Right hindlimb (tissue), 1 donor: ENCODE data around the gene DPP6.
"Not testable (repeated sequence)": the region's sequence is repeated elsewhere in the genome, so short reads cannot be mapped to it uniquely, and the experiment has no call there.

Experiments used
- DNase-seq: peaks from one replicate; pipeline ENCODE4 v3.0.0-alpha.2; 2018

Gene DPP6

DNA sequence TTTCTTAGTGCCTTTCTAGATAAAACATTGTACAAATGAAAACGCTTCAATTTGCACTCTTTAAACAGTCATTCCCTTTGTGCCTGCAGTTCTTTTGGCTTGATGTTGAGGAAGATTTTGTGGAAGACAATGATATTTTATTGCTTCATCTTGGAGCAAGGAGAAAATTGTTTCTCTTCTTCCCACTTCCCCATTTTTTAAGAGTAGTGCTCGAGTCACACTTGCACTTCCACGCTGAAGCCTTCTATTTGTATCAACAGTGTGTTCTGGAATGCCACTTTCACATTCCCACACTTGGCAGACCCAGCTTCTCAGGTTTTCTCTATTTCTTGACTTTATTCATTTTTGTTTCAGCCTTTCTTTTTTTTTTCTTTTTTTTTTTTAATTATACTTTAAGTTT lies 581.4 kb downstream of the DPP6 start:
- no peak for DNase-seq

DNA sequence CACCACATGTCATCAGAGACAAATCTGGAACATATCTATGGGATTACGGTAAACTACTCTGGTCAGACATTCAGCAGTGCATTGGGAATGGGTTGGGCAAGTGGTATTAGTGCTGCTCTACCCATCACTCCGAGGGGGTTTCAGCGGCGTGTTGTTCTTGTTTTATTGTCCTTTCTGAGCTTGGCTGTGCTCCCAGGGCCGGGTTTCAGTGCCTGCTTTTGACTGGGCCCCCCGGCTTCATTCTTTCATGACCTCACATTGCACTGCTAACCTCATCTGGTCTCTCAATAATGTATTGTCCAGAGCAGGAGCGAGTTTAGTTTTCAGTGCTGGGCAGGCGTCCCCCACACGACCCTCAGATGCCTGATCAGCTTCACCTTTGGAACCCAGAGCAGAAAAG lies 586.1 kb downstream of the DPP6 start:
- no peak for DNase-seq

DNA sequence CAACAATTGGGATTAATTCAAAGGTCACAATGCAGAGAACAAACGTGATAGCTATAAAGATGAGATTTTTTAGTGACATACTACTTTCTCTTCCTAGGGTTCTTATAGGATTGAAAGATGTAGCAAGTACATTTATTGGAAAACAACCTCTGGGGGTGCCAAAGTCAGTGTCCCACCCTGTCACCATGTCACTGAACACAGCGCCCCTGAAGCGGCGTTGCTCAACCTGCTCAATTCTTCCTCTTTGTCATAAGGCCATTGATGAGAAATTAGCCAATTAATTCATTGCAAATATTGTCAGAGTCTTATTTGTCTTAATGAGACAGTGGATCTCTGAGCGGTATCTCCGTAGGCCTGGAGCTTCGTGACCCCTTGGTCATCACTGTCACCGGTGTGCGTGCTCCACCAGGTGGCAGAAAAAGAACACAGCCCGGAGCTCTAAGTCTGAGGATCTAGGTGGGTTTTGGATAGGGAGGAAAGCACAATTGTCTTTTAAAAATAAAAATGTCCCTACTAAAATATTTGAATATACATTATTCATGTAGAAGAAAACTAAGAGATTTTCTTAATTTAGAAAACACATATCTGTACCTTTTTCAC lies 588.2 kb downstream of the DPP6 start:
- no peak for DNase-seq

DNA sequence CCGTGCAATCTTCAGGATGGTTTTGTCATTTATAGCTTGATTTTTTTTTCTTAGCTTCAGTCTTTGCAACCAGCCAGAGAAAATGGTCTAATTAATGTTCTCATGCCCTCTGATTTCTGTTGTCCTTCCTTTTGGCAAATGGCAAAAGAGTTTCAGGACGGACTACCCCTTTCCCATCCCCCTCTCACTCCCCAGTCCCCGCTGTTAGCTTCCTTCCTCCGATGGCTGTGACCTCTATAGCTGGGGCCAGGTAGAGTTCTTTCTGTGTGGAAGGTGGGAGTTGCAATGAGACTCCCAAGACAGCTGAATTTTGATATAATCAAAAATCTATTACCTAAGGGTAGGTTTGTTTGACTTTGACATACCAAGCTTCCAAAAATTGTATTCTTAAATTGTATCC lies 588.7 kb downstream of the DPP6 start:
- DNase-seq = no peak

DNA sequence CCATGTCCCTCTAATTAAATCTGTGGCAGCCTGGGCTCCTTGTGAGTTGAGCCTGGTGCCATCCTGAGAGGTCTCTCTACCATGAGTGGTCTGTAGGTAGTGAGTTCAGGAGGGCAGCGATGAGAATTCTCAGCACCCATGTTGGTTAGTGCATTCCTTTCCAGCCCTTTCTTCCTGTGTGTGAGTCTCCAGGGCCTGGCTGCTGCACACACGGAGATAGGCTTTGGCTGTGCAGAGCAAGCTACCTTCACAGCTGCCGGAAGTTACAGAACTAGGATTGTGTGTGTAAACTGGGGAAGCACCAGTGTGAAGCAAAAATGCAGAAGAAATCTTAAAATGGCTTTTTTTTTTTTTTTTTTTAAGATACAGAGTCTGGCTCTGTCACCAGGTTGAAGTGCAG lies 592.2 kb downstream of the DPP6 start:
- no peak for DNase-seq

DNA sequence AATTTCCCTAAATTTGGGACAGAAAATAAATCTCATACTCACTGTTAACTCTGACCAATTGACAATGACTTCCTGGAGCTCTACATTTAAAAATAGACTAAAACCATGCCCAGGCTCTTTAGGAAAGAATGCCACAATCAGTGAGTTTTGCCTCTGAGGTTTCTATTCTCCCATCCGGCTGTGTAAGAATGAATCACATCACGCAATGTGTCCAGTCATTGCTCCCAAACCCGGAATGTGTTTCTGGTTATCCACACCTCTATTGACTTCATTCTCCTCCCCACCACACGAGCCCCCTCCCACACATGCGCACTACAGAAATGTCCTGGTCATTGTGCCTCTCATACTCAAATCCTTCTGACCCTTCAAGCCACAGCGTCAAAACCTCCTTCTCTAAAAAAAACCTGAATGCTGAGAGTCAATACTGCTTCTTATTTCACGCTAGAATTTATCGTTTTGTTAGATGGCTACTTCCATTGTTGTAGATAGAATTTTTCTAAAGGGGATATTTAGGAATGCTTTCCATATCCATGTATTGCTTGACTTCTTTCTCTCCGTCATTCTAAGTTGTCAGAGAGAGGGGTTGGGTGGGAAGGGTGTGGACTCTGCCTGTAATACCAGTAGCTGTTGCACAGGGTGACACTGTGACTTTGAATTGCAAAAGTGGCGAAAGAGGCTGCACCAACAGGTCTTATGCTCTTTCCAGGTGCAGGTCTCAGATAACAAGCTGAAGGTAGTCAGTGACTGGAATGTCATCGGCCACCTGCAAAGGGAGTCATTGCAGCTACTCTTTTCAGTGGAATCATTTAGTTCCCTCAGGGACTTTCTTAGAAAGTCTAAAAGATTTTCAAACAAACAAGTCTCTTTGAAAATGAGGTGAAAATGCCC lies 594.2 kb downstream of the DPP6 start:
- DNase-seq = no peak

DNA sequence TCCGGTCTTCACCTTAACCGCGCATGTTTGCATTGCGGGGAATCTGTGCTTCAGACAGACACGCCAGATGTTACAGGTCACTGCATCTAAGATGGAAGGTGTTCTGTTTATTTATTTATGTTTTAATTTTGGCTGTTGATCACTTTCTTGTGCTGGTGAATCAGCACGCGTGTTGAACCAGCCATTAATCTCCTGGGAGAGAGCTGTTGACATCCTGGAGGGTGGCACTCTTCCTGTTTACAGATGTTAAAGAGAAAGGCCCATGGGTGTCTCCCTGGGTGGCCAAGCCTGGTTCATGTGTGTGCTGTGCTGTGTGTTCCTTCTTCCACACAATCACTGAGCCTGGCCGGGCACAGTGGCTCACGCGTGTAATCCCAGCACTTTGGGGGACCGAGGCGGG lies 595.4 kb downstream of the DPP6 start:
- no peak for DNase-seq

DNA sequence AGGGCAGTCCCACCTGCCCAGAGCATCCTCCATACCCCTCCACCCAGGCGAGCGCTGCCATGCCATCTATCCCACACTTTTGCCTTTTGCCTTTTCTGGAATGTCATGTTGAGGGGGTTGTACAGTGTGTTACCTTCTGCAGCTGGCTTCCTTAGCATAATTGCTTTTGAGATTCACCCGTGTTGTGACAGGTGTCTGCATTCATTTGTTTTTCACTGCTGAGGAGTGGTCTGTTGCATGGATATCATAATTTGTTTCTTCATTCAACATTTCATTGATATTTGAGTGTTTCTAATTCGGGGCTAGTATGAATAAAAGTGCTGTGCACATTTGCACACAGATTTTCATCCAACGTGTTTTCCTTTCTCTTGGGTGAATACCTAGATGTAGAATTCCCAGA lies 596.8 kb downstream of the DPP6 start:
- DNase-seq = no peak

DNA sequence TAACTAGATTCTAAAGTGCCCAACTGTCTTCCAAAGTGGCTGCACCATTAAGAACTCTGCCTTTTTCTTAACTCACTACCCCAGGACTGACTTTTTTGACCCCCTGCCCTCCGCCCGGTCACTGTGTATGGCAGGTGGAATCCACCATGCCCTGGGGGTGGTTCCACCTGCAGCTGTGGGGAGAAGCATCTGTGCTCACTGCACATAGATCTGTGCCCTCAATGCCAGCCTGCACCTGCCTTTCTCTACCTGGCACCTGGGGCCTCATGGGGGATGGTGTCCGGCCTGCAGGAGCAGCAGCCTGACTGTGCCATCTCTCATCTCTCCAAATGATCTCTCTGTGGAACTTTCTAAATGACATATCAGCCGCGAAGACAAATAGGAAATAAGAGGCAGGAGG lies 597.2 kb downstream of the DPP6 start:
- DNase-seq = no peak

DNA sequence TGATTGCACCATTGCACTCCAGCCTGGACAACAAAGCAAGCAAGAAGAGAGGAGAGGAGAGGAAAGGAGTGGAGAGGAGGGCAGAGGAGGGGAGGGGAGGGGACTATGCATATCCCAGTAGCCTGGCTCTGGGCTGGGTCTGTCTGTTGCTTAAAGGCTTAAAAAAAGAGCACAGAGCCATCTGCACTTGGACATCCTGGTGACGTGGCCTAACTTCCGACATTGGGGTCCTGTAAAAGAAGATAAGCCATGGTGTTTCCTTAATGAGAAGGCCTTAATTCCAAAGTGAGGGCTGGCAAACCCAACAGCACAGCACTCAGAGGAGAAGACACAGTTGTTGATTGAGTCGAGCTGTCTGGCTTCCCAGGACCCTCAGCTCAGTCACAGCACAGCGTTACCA lies 598.1 kb downstream of the DPP6 start:
- no peak for DNase-seq

DNA sequence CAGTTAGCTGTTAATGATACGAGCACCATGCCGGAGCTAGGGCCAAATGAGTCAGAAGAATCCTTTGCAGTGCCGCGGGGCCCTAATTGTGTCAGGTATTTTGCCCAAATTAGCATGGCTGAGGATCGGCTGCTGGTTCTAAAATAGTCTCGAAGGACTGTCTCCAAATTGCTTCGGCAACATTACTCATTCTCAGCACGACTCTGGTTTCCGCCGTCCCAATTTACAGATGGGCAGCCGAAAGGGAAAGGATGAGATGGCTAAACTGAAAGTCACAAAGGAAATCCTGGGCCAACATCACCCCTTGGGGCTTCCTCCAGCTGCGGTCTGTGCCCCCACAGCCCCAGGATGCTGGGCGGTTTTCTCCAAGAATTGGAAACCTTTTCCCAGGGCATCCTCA lies 599.3 kb downstream of the DPP6 start:
- no peak for DNase-seq

DNA sequence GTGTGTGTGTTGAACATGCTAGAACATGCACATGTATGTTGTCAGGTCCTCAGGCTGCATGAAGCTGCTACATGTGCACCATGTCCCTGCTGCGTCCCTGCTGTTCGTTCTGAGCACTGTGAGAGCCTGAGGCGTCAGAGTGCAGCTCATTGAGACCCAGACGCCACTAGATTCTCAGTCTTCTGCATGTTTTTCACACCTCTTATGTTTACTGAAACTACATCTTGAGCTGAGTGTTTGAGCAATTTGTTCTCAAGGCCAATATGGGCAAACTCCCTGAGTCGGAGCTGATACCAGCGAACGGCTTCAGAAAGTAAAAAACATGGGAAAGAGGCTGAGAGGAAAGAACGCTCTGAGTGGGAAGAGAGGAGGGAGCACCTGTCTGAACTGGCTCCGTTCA lies 600.4 kb downstream of the DPP6 start:
- no peak for DNase-seq

DNA sequence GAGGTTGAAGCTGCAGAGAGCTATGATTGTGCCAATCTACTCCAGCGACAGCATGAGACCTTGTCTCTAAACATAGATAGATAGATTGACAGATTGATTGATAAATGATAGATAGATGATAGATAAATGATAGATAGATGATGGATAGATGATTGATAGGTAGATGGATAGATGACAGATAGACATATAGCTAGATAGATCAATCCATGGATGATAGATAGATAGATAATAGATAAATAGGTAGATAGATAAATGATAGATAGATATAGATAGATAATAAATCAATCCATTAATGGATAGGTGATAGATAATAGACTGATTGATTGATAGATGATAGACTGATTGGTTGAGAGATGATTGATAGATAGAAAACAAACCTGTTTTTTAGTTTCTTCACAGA lies 601.1 kb downstream of the DPP6 start:
- DNase-seq = no peak

DNA sequence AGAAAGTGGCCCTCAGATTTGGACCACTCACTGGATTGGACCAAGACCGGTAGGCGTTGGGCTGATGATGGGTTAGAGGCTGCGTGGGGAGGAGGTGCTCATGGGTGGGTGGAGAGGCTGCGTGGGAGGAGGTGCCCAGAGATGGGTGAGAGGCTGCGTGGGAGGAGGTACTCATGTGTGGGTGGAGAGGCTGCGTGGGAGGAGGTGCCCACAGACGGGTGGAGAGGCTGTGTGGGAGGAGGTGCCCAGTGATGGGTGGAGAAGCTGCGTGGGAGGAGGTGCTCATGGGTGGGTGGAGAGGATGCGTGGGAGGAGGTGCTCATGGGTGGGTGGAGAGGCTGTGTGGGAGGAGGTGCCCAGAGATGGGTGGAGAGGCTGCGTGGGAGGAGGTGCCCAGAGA lies 604.4 kb downstream of the DPP6 start:
- no peak for DNase-seq

DNA sequence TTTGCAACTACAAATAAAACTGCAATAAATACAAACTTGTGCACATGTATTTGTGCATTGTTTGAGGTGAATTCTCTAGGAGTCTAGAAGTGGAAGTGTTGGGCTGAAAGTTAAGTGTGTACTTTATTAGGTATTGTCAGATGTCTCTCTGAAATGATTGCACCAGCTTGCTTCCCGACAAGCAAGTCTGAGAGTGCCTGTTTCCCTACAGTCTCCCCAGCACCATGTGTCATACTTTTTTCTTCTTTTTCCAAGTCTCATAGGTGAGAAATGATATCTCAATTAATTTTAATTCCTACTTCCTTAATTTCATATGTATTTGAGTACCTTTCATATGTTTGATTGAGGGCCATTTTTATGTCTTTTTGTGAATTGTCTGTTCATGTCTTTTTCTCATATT lies 614.6 kb downstream of the DPP6 start:
- DNase-seq = no peak

DNA sequence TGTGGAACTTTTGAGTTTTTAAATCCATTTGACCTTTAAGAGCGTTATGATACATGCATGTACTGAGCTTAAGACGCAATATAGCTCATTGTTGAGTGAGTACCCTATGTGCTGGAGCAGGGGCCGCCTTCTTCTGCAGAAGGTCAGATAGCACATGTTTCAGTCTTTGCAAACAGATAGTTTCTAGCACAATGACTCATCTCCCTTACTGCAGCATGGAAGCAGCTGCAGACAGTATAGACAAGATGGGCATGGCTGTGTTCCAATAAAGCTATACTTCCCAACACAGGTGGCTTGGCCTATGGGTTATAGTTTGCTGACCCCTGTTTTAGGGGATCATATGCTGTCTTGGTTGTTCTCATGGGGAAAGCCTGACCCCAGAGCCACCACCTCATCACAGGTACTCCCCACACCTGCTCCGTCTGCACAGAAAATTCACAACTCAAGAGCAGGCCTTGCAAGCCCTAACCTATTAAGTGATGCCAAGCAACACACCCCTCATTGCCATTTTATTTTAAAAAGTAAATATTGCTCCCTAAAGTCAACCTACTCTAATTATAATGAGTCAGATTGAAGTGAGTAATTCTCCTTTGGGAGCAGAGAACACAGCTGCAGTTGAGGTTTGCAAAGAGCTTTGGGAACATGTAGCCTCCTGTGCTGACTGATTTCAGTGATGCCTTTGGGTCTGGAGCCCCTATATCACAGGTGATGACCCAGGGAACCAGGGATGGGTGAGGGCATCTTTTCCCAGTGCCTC lies 620.6 kb downstream of the DPP6 start:
- DNase-seq = no peak

DNA sequence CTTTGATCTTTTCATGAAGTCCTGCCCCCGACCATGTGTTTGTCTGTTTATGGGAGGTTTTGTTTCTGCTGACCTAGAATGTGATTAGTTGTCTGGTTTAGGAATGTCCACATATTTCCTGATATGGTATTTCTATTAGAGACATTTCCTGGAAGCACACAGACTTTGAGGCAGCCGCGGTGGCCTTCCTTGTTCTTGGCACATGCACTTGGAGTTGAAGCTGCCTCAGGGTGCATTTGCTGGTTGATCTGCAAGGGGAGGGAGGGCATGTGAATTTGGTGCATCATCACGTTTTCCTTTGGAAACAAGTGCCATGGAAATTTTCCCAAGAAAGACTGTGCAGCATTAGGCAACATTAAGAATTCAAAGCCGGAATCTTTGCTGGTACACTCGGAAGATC lies 622.0 kb downstream of the DPP6 start:
- no peak for DNase-seq

DNA sequence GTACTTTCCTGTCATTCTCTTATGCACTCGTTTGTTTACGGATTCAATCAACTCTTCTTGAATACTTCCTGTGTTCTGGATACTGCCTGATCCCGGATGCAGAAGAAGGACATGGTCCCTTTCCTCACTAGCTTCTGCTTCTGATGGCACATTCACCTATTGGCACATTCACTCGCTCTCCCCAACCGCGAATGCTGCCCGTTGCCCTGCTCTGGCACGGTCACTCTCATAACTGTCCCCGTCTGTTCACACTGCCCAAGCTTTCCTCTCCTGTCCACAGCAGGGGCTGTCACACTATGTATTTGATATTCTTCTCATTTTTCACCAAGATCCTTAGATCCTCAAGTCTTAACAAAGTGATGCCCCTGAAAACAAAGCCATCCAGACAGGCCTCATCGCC lies 623.4 kb downstream of the DPP6 start:
- no peak for DNase-seq

DNA sequence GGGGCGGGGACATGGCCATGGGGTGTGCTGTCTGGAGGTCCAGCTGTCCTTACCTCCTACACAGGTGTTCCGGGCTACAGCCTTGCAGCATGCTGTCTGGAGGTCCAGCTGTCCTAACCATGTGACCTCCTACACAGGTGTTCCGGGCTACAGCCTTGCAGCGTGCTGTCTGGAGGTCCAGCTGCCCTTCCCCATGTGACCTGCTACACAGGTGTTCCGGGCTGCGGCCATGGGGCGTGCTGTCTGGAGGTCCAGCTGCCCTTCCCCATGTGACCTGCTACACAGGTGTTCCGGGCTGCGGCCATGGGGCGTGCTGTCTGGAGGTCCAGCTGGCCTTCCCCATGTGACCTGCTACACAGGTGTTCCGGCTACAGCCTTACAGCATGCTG lies 623.8 kb downstream of the DPP6 start:
- DNase-seq = not testable (repeated sequence)

DNA sequence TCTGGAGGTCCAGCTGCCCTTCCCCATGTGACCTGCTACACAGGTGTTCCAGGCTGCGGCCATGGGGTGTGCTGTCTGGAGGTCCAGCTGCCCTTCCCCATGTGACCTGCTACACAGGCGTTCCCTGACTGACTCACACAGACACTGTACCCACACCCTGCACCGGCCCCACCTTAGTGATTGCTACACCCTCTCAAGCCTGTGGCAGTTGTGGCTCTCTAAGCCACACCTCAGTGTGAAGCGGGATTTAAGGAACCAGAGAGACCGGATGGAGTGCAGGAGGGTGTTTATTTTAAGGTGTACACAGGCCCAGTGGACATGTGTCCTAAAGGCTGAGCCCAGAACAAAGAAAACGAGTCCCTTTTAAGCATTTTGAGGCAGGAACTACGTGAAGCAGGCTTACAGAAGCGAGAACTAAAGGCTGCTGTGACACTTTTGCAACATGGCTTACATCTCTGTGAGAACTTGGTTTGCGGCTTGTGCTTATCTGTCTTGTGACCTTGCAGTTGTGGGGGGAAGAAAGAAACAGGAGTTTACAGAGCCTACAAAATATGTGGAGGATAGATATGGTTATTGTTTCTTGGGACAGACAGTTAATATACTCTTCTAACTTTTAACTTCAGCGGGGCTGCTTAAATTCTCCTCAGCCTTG lies 624.4 kb downstream of the DPP6 start:
- no peak for DNase-seq

DNA sequence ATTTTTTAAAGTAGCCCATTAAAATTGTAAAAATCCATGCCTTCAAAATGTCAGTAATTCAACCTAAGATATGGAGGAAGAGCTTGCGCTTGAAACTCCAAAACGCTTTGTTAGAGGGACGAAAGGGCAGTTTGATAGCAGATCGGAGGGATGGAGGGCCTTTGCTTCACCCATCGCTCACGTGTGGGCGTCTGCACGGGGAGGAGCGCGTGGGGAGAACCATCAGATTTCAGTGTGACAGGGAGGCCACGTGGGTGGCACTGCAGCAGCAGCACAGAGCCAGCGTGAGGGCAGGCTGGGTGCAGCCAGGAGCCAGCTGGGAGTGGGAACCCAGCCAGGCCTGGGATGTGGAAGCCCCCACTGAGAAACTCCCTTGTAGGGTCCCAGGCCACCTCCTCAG lies 625.3 kb downstream of the DPP6 start:
- no peak for DNase-seq

DNA sequence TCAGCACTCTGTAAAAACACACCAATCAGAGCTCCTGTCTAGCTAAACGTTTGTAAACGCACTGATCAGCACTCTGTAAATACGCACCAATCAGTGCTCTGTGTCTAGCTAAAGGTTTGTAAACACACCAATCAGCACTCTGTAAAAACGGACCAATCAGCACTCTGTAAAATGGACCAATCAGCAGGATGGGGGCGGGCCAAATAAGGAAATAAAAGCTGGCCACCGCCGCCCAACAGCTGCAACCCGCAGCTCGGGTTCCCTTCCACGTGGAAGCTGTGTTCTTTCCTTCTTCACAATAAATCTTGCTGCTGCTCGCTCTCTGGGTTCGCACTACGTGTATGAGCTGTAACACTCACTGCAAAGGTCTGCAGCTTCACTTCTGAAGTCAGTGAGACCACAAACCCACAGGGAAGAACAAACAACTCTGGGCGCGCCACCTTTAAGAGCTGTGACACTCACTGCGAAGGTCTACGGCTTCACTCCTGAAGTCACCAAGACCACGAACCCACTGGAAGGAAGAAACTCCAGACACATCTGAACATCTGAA lies 625.9 kb downstream of the DPP6 start:
- not testable (repeated sequence) for DNase-seq

DNA sequence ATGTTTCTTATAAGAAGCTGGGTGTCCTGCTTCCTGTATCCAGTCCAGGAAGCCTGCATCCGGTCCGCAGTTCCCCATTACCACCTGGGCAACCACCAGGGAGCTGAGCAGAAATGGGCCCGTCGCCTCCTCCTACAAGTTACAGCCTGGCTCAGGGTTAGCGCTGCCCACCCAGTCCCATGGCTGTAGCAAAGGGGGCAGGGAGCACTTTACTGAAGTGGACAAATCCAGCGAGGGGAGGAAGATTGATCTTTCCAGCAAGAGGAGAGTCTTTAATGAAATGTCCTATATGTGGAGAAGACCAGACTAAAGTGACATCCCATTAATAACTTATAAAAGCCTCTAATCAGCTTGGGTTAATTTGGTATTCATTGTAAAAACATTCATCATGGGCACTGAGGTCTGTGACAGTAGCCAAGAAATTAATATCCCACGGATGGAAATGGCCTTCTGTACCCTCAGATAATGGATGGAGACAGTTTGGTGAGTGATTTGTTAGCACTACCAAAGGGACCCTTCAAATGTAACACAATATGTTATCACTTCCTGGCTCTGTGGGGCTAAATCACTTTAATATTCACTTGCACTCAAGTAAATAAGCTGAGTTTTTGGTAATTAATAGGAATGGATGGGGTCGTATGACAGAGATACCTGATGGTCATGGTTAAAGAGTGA lies 627.3 kb downstream of the DPP6 start:
- no peak for DNase-seq
